HEK293 (cell line): ENCODE measurements around the gene DIP2A.

Experiments
- CTCF ChIA-PET: fragments of 350-600 bp; formaldehyde crosslinking; extraction: SDS; loops from one replicate; lab custom pipeline; 2021; ENCODE audit warnings: antibody characterized with exemption; lab: Yijun Ruan, JAX
- POLR2A ChIA-PET: fragments of 300-600 bp; formaldehyde crosslinking; extraction: SDS; loops from one replicate; lab custom pipeline; 2020; ENCODE audit warnings: antibody characterized with exemption, inconsistent platforms; lab: Yijun Ruan, JAX
- H3K27ac ChIP-seq: fragments of 200-500 bp; sonication (Bioruptor generic); 2 replicates; pipeline ENCODE4 v1.5.1; 2014; ENCODE audit warnings: low read depth, low read length, control low read depth, inconsistent platforms; ENCODE audit errors: extremely low read depth
- H3K36me3 ChIP-seq, 2 experiments: fragments of 200-500 bp in 1 of 2; sonication (Bioruptor generic) in 1 of 2; 1 replicate in 1 of 2; 2 replicates in 1 of 2; pipeline ENCODE4 v1.5.1; 2014 to 2017; ENCODE audit warnings: inconsistent platforms in 2 of 2, low read length in 2 of 2; ENCODE audit not compliant: control insufficient read depth in 2 of 2, insufficient read depth in 1 of 2
- H3K4me1 ChIP-seq: fragments of 200-500 bp; sonication (Bioruptor generic); 2 replicates; pipeline ENCODE4 v1.5.1; 2014; ENCODE audit warnings: mild to moderate bottlenecking, low read length, inconsistent platforms; ENCODE audit not compliant: control insufficient read depth, insufficient read depth
- H3K4me3 ChIP-seq: 2 replicates; pipeline ENCODE4 v1.5.1; 2011; ENCODE audit warnings: low read depth, mild to moderate bottlenecking, control low read depth, low read length, moderate library complexity
- H3K9me3 ChIP-seq: fragments of 200-500 bp; sonication (Bioruptor generic); 2 replicates; pipeline ENCODE4 v1.5.1; 2014; ENCODE audit warnings: low read depth, low read length, inconsistent platforms; ENCODE audit not compliant: control insufficient read depth, insufficient read depth
- GLI4 ChIP-seq: fragments of 450-650 bp; formaldehyde crosslinking; IDR thresholded peaks from 2 replicates; pipeline ENCODE4 v1.5.1; 2016; ENCODE audit warnings: missing biosample characterization, missing genetic modification characterization
- INSM2 ChIP-seq: fragments of 450-650 bp; formaldehyde crosslinking; IDR thresholded peaks from 2 replicates; pipeline ENCODE4 v1.5.1; 2016; ENCODE audit warnings: missing biosample characterization, missing genetic modification characterization
- KLF1 ChIP-seq: fragments of 450-650 bp; formaldehyde crosslinking; IDR thresholded peaks from 2 replicates; pipeline ENCODE4 v1.5.1; 2016; ENCODE audit warnings: missing biosample characterization, missing genetic modification characterization
- KLF9 ChIP-seq: fragments of 450-650 bp; formaldehyde crosslinking; IDR thresholded peaks from 2 replicates; pipeline ENCODE4 v1.5.1; 2016; ENCODE audit warnings: missing biosample characterization, missing genetic modification characterization, low read depth
- MZF1 ChIP-seq: fragments of 450-650 bp; formaldehyde crosslinking; IDR thresholded peaks from 2 replicates; pipeline ENCODE4 v1.5.1; 2017; ENCODE audit warnings: missing biosample characterization, missing genetic modification characterization, borderline replicate concordance
- OSR2 ChIP-seq: fragments of 450-650 bp; formaldehyde crosslinking; IDR thresholded peaks from 2 replicates; pipeline ENCODE4 v1.5.1; 2016; ENCODE audit warnings: missing biosample characterization, missing genetic modification characterization
- REPIN1 ChIP-seq: fragments of 450-650 bp; formaldehyde crosslinking; IDR thresholded peaks from 2 replicates; pipeline ENCODE4 v1.5.1; 2017; ENCODE audit warnings: missing biosample characterization, missing genetic modification characterization, low read depth
- ZBTB49 ChIP-seq: fragments of 450-650 bp; formaldehyde crosslinking; IDR thresholded peaks from 2 replicates; pipeline ENCODE4 v1.5.1; 2016; ENCODE audit warnings: missing biosample characterization, missing genetic modification characterization, low read depth
- ZNF121 ChIP-seq: fragments of 450-650 bp; formaldehyde crosslinking; IDR thresholded peaks from 2 replicates; pipeline ENCODE4 v1.5.1; 2016; ENCODE audit warnings: missing biosample characterization, missing genetic modification characterization
- ZNF211 ChIP-seq: fragments of 450-650 bp; formaldehyde crosslinking; IDR thresholded peaks from 2 replicates; pipeline ENCODE4 v1.5.1; 2016; ENCODE audit warnings: low read depth, missing biosample characterization, missing genetic modification characterization
- ZNF362 ChIP-seq: fragments of 450-650 bp; formaldehyde crosslinking; IDR thresholded peaks from 2 replicates; pipeline ENCODE4 v1.5.1; 2016; ENCODE audit warnings: missing biosample characterization, missing genetic modification characterization
- ZNF394 ChIP-seq: fragments of 450-650 bp; formaldehyde crosslinking; IDR thresholded peaks from 2 replicates; pipeline ENCODE4 v1.5.1; 2016; ENCODE audit warnings: missing biosample characterization, missing genetic modification characterization, mild to moderate bottlenecking, moderate library complexity, borderline replicate concordance
- ZNF473 ChIP-seq: fragments of 450-650 bp; formaldehyde crosslinking; IDR thresholded peaks from 2 replicates; pipeline ENCODE4 v1.5.1; 2017; ENCODE audit warnings: missing biosample characterization, missing genetic modification characterization
- ZNF518A ChIP-seq: fragments of 450-650 bp; formaldehyde crosslinking; conservative IDR thresholded peaks from 2 replicates; pipeline ENCODE4 v1.5.1; 2016; ENCODE audit warnings: low read depth, missing biosample characterization, missing genetic modification characterization
- ZNF600 ChIP-seq: fragments of 450-650 bp; formaldehyde crosslinking; IDR thresholded peaks from 2 replicates; pipeline ENCODE4 v1.5.1; 2016; ENCODE audit warnings: missing biosample characterization, missing genetic modification characterization
- ZNF626 ChIP-seq: fragments of 450-650 bp; sonication (Bioruptor Pico); formaldehyde crosslinking; IDR thresholded peaks from 2 replicates; pipeline ENCODE4 v1.5.1; 2018; ENCODE audit warnings: missing biosample characterization, missing genetic modification characterization, inconsistent platforms
- ZNF76 ChIP-seq: fragments of 450-650 bp; formaldehyde crosslinking; IDR thresholded peaks from 2 replicates; pipeline ENCODE4; 2016; ENCODE audit warnings: low read depth, missing biosample characterization, missing genetic modification characterization, borderline replicate concordance
- ZNF768 ChIP-seq: fragments of 450-650 bp; formaldehyde crosslinking; IDR thresholded peaks from 2 replicates; pipeline ENCODE4 v1.5.1; 2018; ENCODE audit warnings: missing biosample characterization, mild to moderate bottlenecking, missing genetic modification characterization
- ZNF777 ChIP-seq: fragments of 450-650 bp; formaldehyde crosslinking; IDR thresholded peaks from 2 replicates; pipeline ENCODE4 v1.5.1; 2017; ENCODE audit warnings: missing biosample characterization, missing genetic modification characterization, borderline replicate concordance
- ZNF792 ChIP-seq: fragments of 450-650 bp; formaldehyde crosslinking; IDR thresholded peaks from 2 replicates; pipeline ENCODE4 v1.5.1; 2016; ENCODE audit warnings: missing biosample characterization, missing genetic modification characterization

The DIP2A gene

GRCh38 chr21:46468108-46468774, 9.6 kb downstream of the DIP2A start:
- ChIA-PET POLR2A (interaction anchor here (0.6 to 2.6 kb wide), 2 partner anchors 11 to 513 kb away, joined by 4 to 8 read pairs; no protein-coding TSS in a partner anchor), CTCF (no interaction called here)
- TF ChIP-seq MZF1 (tag by site-specific recombination) (no peak), ZNF362 (tag by site-specific recombination) (peak; percentile 77), ZNF211 (tag by site-specific recombination) (no peak), ZNF394 (tag by site-specific recombination) (peak; percentile 49; the same call in 1 of the 2 replicates), ZNF600 (peak; percentile 58), KLF1 (tag by site-specific recombination) (peak; percentile 76), KLF9 (tag by site-specific recombination) (peak; percentile 34; the same call in 1 of the 2 replicates)
- Histone ChIP-seq H3K36me3 (peaks cover 3 to 8% of the 10 kb centered on the region in 2 experiments; a peak in 2 of 3 replicates), H3K9me3 (no peaks in the 10 kb centered on the region), H3K4me1 (no peaks in the 10 kb centered on the region; the same call in 1 of the 2 replicates), H3K4me3 (no peak overlapping the region), H3K27ac (no peak overlapping the region)

- peaks cover 2 to 5% of the 10 kb centered on the region in 2 experiments; a peak in 2 of 3 replicates for H3K36me3 ChIP-seq
- H3K9me3 ChIP-seq = no peaks in the 10 kb centered on the region
- ChIA-PET POLR2A (interaction anchor here (1.0 to 2.6 kb wide), 3 partner anchors 10 to 166 kb away, joined by 4 to 8 read pairs (median 4); partner anchors contain the start of gene PRMT2), CTCF (interaction anchor here (0.9 to 1.1 kb wide), 2 partner anchors 9 to 166 kb away, joined by 3 to 8 read pairs; partner anchors contain the start of gene PRMT2)
- no peak overlapping the region for H3K4me3 ChIP-seq
- TF ChIP-seq ZNF76 (tag by site-specific recombination) (no peak), MZF1 (tag by site-specific recombination) (no peak), ZNF626 (tag by site-specific recombination) (no peak), ZNF777 (tag by site-specific recombination) (no peak), INSM2 (tag by site-specific recombination) (no peak), REPIN1 (tag by site-specific recombination) (no peak), ZNF121 (tag by site-specific recombination) (no peak)
- H3K27ac ChIP-seq = no peak overlapping the region
- H3K4me1 ChIP-seq = no peaks in the 10 kb centered on the region; the same call in 1 of the 2 replicates
Measured at GRCh38 chr21:46469275-46469674, 10.6 kb downstream of the DIP2A start.

GRCh38 chr21:46471514-46471913, 12.8 kb downstream of the DIP2A start:
- H3K4me1 ChIP-seq = no peaks in the 10 kb centered on the region; the same call in 1 of the 2 replicates
- H3K36me3 ChIP-seq = peaks cover 0 to under 1% of the 10 kb centered on the region in 2 experiments; a peak in 1 of 3 replicates
- ChIA-PET CTCF (no interaction called here), POLR2A (interaction anchor here (0.7 kb wide), 1 partner anchor 164 kb away, joined by 3 read pairs; the partner anchor contains the start of gene PRMT2)
- no peak overlapping the region for H3K27ac ChIP-seq
- no peaks in the 10 kb centered on the region for H3K9me3 ChIP-seq
- H3K4me3 ChIP-seq = no peak overlapping the region
- TF ChIP-seq ZNF792 (tag by site-specific recombination) = no peak
- TF ChIP-seq ZNF518A = no peak
- no peak for TF ChIP-seq OSR2 (tag by site-specific recombination)
- TF ChIP-seq ZBTB49 (tag by site-specific recombination) = no peak
- TF ChIP-seq GLI4 = no peak
- TF ChIP-seq ZNF473 (tag by site-specific recombination) = no peak
- TF ChIP-seq ZNF768 (tag by site-specific recombination) = no peak
